Astrocyte of the cerebellum (primary cell): ENCODE data around the gene THY1.

ENCODE experiments used
- DNase-seq: peaks from one replicate; pipeline ENCODE4 v3.0.0-alpha.2; 2011; ENCODE audit warnings: low read depth
- H3K4me3 ChIP-seq: 2 replicates; pipeline ENCODE4 v1.5.1; 2011; ENCODE audit warnings: mild to moderate bottlenecking, low read depth, low read length, moderate library complexity
- CTCF ChIP-seq: IDR thresholded peaks from 2 replicates; pipeline ENCODE4 v1.5.1; 2012; ENCODE audit warnings: low read length, low read depth, moderate library complexity, mild to moderate bottlenecking; ENCODE audit errors: missing control alignments
- in situ Hi-C: cut with HindIII; loops from 2 replicates; pipeline ENCODE4 v1.10.0; 2017; ENCODE audit warnings: low sequenced_read_pairs

THY1 gene

DNA sequence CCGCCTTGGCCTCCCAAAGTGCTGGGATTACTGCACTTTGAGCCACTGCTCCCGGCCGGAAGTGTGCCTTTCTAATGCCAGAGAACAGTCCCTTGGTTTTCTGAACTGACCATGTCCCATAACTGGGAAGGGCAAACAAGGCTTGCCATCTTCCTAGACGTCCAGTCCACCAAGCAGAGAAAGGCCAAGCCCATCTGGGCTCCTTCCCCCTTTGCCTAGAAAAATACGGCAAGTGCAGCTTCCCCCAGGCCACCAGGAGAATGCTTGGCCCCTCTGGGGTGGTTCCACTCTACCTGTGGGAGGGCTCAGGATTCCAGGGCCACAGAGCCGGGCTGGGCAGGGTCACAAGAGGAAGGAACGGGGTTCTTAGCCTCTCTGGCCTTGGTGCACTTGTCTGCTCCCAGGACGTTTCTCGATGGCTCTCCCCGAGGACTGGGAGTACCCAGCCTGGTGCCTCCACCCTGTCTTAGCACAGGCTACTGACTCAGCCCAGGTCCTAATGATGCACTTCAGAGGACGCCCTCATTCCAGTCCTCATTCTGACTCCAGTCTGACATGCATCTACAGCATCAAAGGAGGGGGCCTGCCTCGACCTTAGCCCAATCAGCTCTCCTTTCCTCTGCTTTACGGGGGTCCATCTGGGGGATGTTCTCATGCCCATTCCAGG is 42.7 kb downstream of the THY1 start:
- in situ Hi-C loops: no loop called here
- TF ChIP-seq CTCF: no peak
- H3K4me3 ChIP-seq: no peak overlapping the region
- DNase-seq: no peak

DNA sequence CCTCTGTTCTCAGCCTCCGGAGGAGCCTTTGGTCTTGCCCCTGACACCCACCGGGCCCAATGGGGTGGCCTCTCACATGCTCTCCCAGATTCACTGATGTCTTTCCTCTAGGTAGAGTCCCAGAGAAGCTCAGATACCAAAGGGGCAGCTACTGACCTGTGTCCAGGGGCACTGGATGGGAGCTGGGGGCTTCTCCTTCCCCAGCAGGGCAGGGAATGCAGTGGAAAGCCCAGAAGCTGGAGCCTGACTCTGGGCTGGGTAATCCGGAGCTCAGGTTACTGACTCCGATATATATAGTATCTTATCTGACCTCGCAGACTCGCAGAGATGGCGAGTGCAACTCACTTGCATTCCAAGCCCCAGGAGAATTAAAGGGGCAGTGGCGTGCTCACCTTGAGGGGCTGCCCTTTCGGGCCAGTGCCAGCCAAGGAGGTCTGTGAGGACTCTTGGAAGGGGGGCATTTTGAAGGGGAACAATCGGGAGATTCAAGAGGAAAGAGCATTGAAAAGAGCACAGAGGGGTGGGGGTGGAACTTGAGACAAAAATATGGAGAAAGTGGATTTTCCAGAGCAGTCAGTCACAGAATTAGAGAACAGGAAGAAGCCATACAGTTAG is 44.0 kb downstream of the THY1 start:
- TF ChIP-seq CTCF: no peak
- DNase-seq: no peak
- H3K4me3 ChIP-seq: no peak overlapping the region
- in situ Hi-C loops: loop anchor here (10.0 kb wide), 2 partner anchors 46 to 96 kb away; partner anchors contain the start of gene THY1

GRCh38 chr11:119377961-119378667 is 44.9 kb downstream of the THY1 start:
- in situ Hi-C loops: loop anchor here (10.0 kb wide), 2 partner anchors 47 to 97 kb away; partner anchors contain the start of gene THY1
- no peak for DNase-seq
- H3K4me3 ChIP-seq: no peak overlapping the region
- no peak for TF ChIP-seq CTCF

- no peak overlapping the region for H3K4me3 ChIP-seq
- no peak for TF ChIP-seq CTCF
- in situ Hi-C loops: loop anchor here (10.0 kb wide), 2 partner anchors 47 to 97 kb away; partner anchors contain the start of gene THY1
- DNase-seq: no peak
Observed at GRCh38 chr11:119377112-119377901, 45.7 kb downstream of the THY1 start.

DNA sequence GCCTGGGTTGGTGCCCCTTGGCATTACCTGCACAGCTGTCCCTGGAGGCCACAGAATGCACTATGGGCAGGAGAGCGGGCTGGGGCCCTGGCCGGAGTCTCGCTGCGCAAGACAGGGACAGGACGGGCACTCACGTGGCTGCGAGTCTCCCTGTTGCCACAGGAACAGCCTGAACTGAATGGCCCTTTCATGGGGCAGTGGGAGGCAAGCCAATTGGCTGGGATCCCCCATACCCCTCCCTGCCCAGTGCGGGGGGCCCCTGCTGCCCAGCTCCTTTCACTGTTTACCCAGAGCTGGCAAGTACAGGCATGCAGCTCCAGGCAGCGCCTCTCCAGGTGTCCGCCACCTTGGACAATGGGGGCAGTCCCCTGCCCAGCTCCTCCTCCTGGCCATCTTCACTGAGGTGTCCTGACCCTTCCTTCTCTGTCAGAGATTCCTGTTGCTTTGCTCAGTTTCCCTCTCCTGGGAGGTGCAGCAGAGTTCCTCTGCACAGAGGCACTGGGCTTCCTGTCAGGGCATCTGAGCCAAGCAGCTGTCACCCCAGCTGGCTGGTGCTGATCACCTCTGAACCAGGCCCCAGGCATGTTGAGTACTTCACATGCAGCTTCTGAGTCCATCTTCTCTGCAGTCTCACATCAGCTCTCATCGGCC is 46.6 kb downstream of the THY1 start:
- in situ Hi-C loops: loop anchor here (10.0 kb wide), 2 partner anchors 48 to 98 kb away; partner anchors contain the start of gene THY1
- no peak for DNase-seq
- no peak overlapping the region for H3K4me3 ChIP-seq
- no peak for TF ChIP-seq CTCF
